ENCODE measurements around the gene AFF3.

GRCh38 chr2:99974275-99974674 lies 168.1 kb downstream of the AFF3 start:
- TF ChIP-seq CTCF (IDR thresholded peaks at IDR 0.05 in 2 of 3, conservative IDR thresholded peaks at IDR 0.05 in 1 of 3; ENCODE audit: borderline replicate concordance in 1 of 3, insufficient read depth in 1 of 3, low read depth in 2 of 3, low read length in 2 of 3) (no peak), POLR2A (IDR thresholded peaks at IDR 0.05; ENCODE audit: borderline replicate concordance, extremely low read depth, insufficient read depth, insufficient read length) (no peak), POLR2AphosphoS5 (IDR thresholded peaks at IDR 0.05; ENCODE audit: low read depth, low read length) (no peak), SIN3A (IDR thresholded peaks at IDR 0.05; ENCODE audit: low read depth) (no peak), EZH2 (IDR thresholded peaks at IDR 0.05) (no peak), REST (IDR thresholded peaks at IDR 0.05; ENCODE audit: low read depth) (no peak), MAX (IDR thresholded peaks at IDR 0.05) (no peak), YY1 (IDR thresholded peaks at IDR 0.05; ENCODE audit: extremely low read depth, insufficient replicate concordance, low read depth, low read length) (no peak), ELF1 (IDR thresholded peaks at IDR 0.05; ENCODE audit: borderline replicate concordance, low read depth) (no peak), ZNF274 (IDR thresholded peaks at IDR 0.05; ENCODE audit: low read depth, low read length) (no peak)

Measured in HCT116 (cell line).